H9 (cell line): ENCODE results near the gene PDE6G. TPM values are rescaled to one million over a fixed set of nuclear protein-coding genes. Genes with fewer than 3 reads are reported as not detected.
A peak's percentile ranks its signal among the peaks of the same experiment; 100 is the strongest.

ENCODE experiments used
- DNase-seq: peaks from one replicate; pipeline ENCODE4 v3.0.0-alpha.2; 2017
- H2AFZ ChIP-seq: one replicate; pipeline ENCODE4 v1.6.1; 2013; ENCODE audit warnings: mild to moderate bottlenecking, low read length, control low read depth, moderate library complexity
- H2AK5ac ChIP-seq: 2 replicates; pipeline ENCODE4 v1.6.1; 2013; ENCODE audit warnings: low read length, control low read depth, mixed read lengths; ENCODE audit not compliant: insufficient read length
- H2BK120ac ChIP-seq: one replicate; pipeline ENCODE4 v1.6.1; 2013; ENCODE audit warnings: low read depth, mild to moderate bottlenecking, low read length, control low read depth, inconsistent platforms; ENCODE audit not compliant: poor library complexity, severe bottlenecking
- H2BK12ac ChIP-seq: 2 replicates; pipeline ENCODE4 v1.6.1; 2013; ENCODE audit warnings: low read length, control low read depth, mixed read lengths, low read depth; ENCODE audit not compliant: insufficient read length
- H2BK15ac ChIP-seq: 2 replicates; pipeline ENCODE4 v1.6.1; 2013; ENCODE audit warnings: low read depth, low read length, control low read depth
- H2BK20ac ChIP-seq: one replicate; pipeline ENCODE4 v1.6.1; 2013; ENCODE audit warnings: low read depth, mild to moderate bottlenecking, low read length, control low read depth, inconsistent platforms; ENCODE audit not compliant: poor library complexity, severe bottlenecking
- H2BK5ac ChIP-seq: 2 replicates; pipeline ENCODE4 v1.6.1; 2013; ENCODE audit warnings: low read length, control low read depth, mixed read lengths; ENCODE audit not compliant: insufficient read length
- H3K14ac ChIP-seq: 2 replicates; pipeline ENCODE4 v1.6.1; 2013; ENCODE audit warnings: low read length, control low read depth; ENCODE audit not compliant: insufficient read depth
- H3K18ac ChIP-seq: 2 replicates; pipeline ENCODE4 v1.6.1; 2013; ENCODE audit warnings: low read depth, mild to moderate bottlenecking, mixed read lengths, low read length, control low read depth; ENCODE audit not compliant: insufficient read length
- H3K23ac ChIP-seq: 2 replicates; pipeline ENCODE4 v1.6.1; 2013; ENCODE audit warnings: low read length, control low read depth, mixed read lengths, low read depth; ENCODE audit not compliant: insufficient read length
- H3K23me2 ChIP-seq: 2 replicates; pipeline ENCODE4 v1.6.1; 2013; ENCODE audit warnings: low read depth, mild to moderate bottlenecking, mixed read lengths, low read length, control low read depth; ENCODE audit not compliant: insufficient read length, poor library complexity, severe bottlenecking
- H3K27ac ChIP-seq: 2 replicates; pipeline ENCODE4 v1.5.1; 2013; ENCODE audit warnings: low read length, control low read depth, mixed read lengths, low read depth; ENCODE audit not compliant: insufficient read length
- H3K27me3 ChIP-seq: 2 replicates; pipeline ENCODE4 v1.6.1; 2013; ENCODE audit warnings: low read length, control low read depth, inconsistent platforms; ENCODE audit not compliant: insufficient read depth
- H3K4ac ChIP-seq: 2 replicates; pipeline ENCODE4 v1.6.1; 2013; ENCODE audit warnings: low read depth, mild to moderate bottlenecking, control low read depth, inconsistent platforms, low read length, moderate library complexity
- H3K4me1 ChIP-seq: 2 replicates; pipeline ENCODE4 v1.6.1; 2013; ENCODE audit warnings: low read length, control low read depth, inconsistent platforms; ENCODE audit not compliant: insufficient read depth
- H3K4me2 ChIP-seq: 2 replicates; pipeline ENCODE4 v1.6.1; 2013; ENCODE audit warnings: low read length, control low read depth, mixed read lengths; ENCODE audit not compliant: insufficient read length, insufficient read depth
- H3K56ac ChIP-seq: 2 replicates; pipeline ENCODE4 v1.6.1; 2013; ENCODE audit warnings: low read depth, mild to moderate bottlenecking, mixed read lengths, low read length, control low read depth; ENCODE audit not compliant: insufficient read length
- H3K79me1 ChIP-seq: 2 replicates; pipeline ENCODE4 v1.6.1; 2013; ENCODE audit warnings: low read depth, mild to moderate bottlenecking, moderate library complexity, low read length, control low read depth, inconsistent platforms; ENCODE audit not compliant: insufficient read depth, poor library complexity, severe bottlenecking
- H3K79me2 ChIP-seq: 2 replicates; pipeline ENCODE4 v1.6.1; 2013; ENCODE audit warnings: low read length, control low read depth, inconsistent platforms; ENCODE audit not compliant: insufficient read depth
- H3K9ac ChIP-seq: 2 replicates; pipeline ENCODE4 v1.6.1; 2013; ENCODE audit warnings: low read length, control low read depth, mixed read lengths; ENCODE audit not compliant: insufficient read length; ENCODE audit errors: extremely low read depth
- H3K9me3 ChIP-seq: one replicate; pipeline ENCODE4 v1.6.1; 2013; ENCODE audit warnings: low read depth, low read length, inconsistent platforms; ENCODE audit not compliant: control insufficient read depth
- H3T11ph ChIP-seq: one replicate; pipeline ENCODE4 v1.6.1; 2013; ENCODE audit warnings: mild to moderate bottlenecking, low read length, control low read depth, inconsistent platforms
- H4K20me1 ChIP-seq: one replicate; pipeline ENCODE4 v1.6.1; 2013; ENCODE audit not compliant: control insufficient read depth, insufficient read length, insufficient read depth
- H4K5ac ChIP-seq: 2 replicates; pipeline ENCODE4 v1.6.1; 2013; ENCODE audit warnings: low read depth, mild to moderate bottlenecking, mixed read lengths, low read length, control low read depth; ENCODE audit not compliant: insufficient read length
- H4K8ac ChIP-seq: replicated peaks from 2 replicates; pipeline ENCODE4 v1.6.1; 2013; ENCODE audit warnings: low read length, control low read depth, mixed read lengths, low read depth; ENCODE audit not compliant: insufficient read length
- H4K91ac ChIP-seq: 2 replicates; pipeline ENCODE4 v1.6.1; 2013; ENCODE audit warnings: low read depth, mild to moderate bottlenecking, moderate library complexity, mixed read lengths, low read length, control low read depth; ENCODE audit not compliant: insufficient read length
- H3K27ac Mint-ChIP-seq, 3 experiments: 2 replicates in 2 of 3; 3 replicates in 1 of 3; pipeline ENCODE4 v1.8.0; 2020 to 2021; ENCODE audit warnings: mixed read lengths in 3 of 3, mild to moderate bottlenecking in 1 of 3, moderate library complexity in 1 of 3
- H3K27me3 Mint-ChIP-seq: 2 replicates; pipeline ENCODE4 v1.8.0; 2021; ENCODE audit warnings: low read depth, mild to moderate bottlenecking, moderate library complexity, mixed read lengths
- H3K36me3 Mint-ChIP-seq, 3 experiments: 2 replicates in 2 of 3; 3 replicates in 1 of 3; pipeline ENCODE4 v1.8.0; 2020 to 2021; ENCODE audit warnings: low read depth in 3 of 3, mixed read lengths in 3 of 3; ENCODE audit not compliant: insufficient read depth in 1 of 3
- H3K4me1 Mint-ChIP-seq, 2 experiments: 2 replicates each; pipeline ENCODE4 v1.8.0; 2020; ENCODE audit warnings: mixed read lengths in 2 of 2
- H3K4me3 Mint-ChIP-seq, 2 experiments: 2 replicates in 1 of 2; 3 replicates in 1 of 2; pipeline ENCODE4 v1.8.0; 2020 to 2021; ENCODE audit warnings: mild to moderate bottlenecking in 2 of 2, mixed read lengths in 2 of 2, moderate library complexity in 1 of 2
- H3K9me3 Mint-ChIP-seq, 2 experiments: 2 replicates in 1 of 2; 3 replicates in 1 of 2; pipeline ENCODE4 v1.8.0; 2020; ENCODE audit warnings: mild to moderate bottlenecking in 2 of 2, mixed read lengths in 2 of 2, moderate library complexity in 1 of 2
- WGBS: extraction: QIAGEN DNeasy Blood & Tissue Kit; methylation state at CpG from one replicate; pipeline ENCODE4 v1.1.7; 2013; ENCODE audit warnings: missing lambda C conversion rate, low lambda C conversion rate, mixed read lengths; ENCODE audit not compliant: insufficient read length; ENCODE audit errors: extremely low coverage; 5-methylcytosine and 5-hydroxymethylcytosine counted together
- total RNA-seq: library from RNA; stranded (reverse); gene quantifications from 2 replicates; pipeline ENCODE4 v1.2.1, GENCODE V29; 2021
- TF ChIP-seq, protein P1 (sequence below): fragments of 200-600 bp; sonication (generic); conservative IDR thresholded peaks from 3 replicates; pipeline ENCODE4 v1.8.0; 2021; ENCODE audit warnings: antibody characterized with exemption, mild to moderate bottlenecking

PDE6G gene
- total RNA-seq, 1 experiment from 2014 or later, result 5.7 TPM

DNA sequence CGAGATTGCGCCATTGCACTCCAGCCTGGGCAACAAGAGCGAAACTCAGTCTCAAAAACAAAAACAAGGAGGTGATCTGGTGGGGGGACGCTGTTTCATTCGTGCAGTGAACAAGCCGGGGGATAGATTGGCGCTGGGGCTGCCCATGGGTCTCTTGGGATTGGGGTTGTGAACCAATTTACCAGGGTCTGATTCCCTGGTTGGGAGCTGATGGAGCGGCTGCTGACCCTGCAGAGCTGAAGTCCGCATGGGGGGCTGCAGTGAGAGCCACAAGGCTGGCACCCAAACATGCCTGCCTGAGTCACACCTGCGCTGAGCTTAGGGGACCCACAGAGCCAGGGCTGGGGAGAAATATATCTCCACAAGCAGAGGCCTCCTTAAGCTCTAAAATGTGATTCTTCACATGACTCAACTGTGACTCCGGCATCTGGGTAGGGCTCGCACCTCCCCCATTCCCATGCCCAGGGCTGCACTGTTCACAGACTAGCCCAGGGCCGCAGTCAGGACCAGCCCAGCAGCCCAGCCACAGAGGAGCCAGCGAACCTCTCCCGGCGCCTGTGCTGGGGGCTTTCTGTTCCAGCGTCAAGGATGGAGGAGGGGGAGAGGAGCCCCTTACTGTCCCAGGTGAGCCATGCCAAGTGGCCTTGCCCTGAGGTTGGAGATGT lies 14.4 kb downstream of the PDE6G start:
- H3K18ac ChIP-seq, result no peak overlapping the region
- Mint-ChIP-seq H3K36me3 (no peaks in the 10 kb centered on the region), H3K4me3 (peak overlapping the region in 1 of 2 experiments; percentile 31; a peak in 1 of 5 replicates), H3K4me1 (0 out of 4 replicates have a peak, but pooled peaks cover 0 to 2% of the 10 kb centered on the region in 2 experiments), H3K9me3 (no peaks in the 10 kb centered on the region), H3K27ac (peak overlapping the region; percentile 52 to 74 (median 67); a peak in 4 of 7 replicates), H3K27me3 (no peaks in the 10 kb centered on the region)
- no peak overlapping the region for H3K9ac ChIP-seq
- TF ChIP-seq, protein P1, sequence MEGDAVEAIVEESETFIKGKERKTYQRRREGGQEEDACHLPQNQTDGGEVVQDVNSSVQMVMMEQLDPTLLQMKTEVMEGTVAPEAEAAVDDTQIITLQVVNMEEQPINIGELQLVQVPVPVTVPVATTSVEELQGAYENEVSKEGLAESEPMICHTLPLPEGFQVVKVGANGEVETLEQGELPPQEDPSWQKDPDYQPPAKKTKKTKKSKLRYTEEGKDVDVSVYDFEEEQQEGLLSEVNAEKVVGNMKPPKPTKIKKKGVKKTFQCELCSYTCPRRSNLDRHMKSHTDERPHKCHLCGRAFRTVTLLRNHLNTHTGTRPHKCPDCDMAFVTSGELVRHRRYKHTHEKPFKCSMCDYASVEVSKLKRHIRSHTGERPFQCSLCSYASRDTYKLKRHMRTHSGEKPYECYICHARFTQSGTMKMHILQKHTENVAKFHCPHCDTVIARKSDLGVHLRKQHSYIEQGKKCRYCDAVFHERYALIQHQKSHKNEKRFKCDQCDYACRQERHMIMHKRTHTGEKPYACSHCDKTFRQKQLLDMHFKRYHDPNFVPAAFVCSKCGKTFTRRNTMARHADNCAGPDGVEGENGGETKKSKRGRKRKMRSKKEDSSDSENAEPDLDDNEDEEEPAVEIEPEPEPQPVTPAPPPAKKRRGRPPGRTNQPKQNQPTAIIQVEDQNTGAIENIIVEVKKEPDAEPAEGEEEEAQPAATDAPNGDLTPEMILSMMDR, result no peak
- H3K4me1 ChIP-seq, result no peaks in the 10 kb centered on the region
- WGBS, result no CpG with 5 or more reads among the region's 17 CpGs
- H3K23me2 ChIP-seq, result peaks cover 3% of the 10 kb centered on the region
- H2BK12ac ChIP-seq, result no peak overlapping the region
- no peak overlapping the region for H4K91ac ChIP-seq
- H2BK20ac ChIP-seq, result no peak overlapping the region
- DNase-seq, result no peak
- H4K20me1 ChIP-seq, result no peaks in the 10 kb centered on the region
- H3K27ac ChIP-seq, result no peak overlapping the region
- no peak overlapping the region for H2BK15ac ChIP-seq
- H2BK5ac ChIP-seq, result no peak overlapping the region
- no peaks in the 10 kb centered on the region for H3K27me3 ChIP-seq
- H3K23ac ChIP-seq, result no peak overlapping the region
- no peaks in the 10 kb centered on the region for H3K79me2 ChIP-seq
- no peak overlapping the region for H2BK120ac ChIP-seq
- H4K8ac ChIP-seq, result no peak overlapping the region
- H2AFZ ChIP-seq, result no peak overlapping the region
- H3K9me3 ChIP-seq, result no peaks in the 10 kb centered on the region
- no peak overlapping the region for H3K4ac ChIP-seq
- H4K5ac ChIP-seq, result no peak overlapping the region
- H3K79me1 ChIP-seq, result no peaks in the 10 kb centered on the region
- H3T11ph ChIP-seq, result no peak overlapping the region
- no peak overlapping the region for H3K56ac ChIP-seq
- no peak overlapping the region; the same call in 1 of the 2 replicates for H3K14ac ChIP-seq
- no peak overlapping the region for H3K4me2 ChIP-seq
- H2AK5ac ChIP-seq, result no peak overlapping the region
